IMR-90 (cell line): ENCODE data around the gene CAVIN2. TPM values are rescaled to one million over a fixed set of nuclear protein-coding genes. Genes with fewer than 3 reads are reported as not detected.
A peak's percentile ranks its signal among the peaks of the same experiment; 100 is the strongest.

ENCODE experiments used
- ATAC-seq: fragments of 200-7000 bp; cut with Tn5 transposase; 2 replicates; pipeline ENCODE4 v1.9.1; 2020; ENCODE audit warnings: low read depth, mild to moderate bottlenecking, moderate library complexity
- BruUV-seq: library from RNA; stranded (reverse); fragments of 400-500 nt; replicated peaks from 2 replicates; lab custom pipeline; 2021; lab: Mats Ljungman, UMichigan
- CTCF ChIA-PET: fragments of 300-600 bp; formaldehyde crosslinking; extraction: SDS; loops from one replicate; lab custom pipeline; 2021; ENCODE audit warnings: antibody characterized with exemption; lab: Yijun Ruan, JAX
- POLR2A ChIA-PET: fragments of 300-600 bp; sonication (Branson Sonifier 250); formaldehyde crosslinking; loops from one replicate; lab custom pipeline; 2022; ENCODE audit warnings: antibody characterized with exemption; ENCODE audit not compliant: unreplicated experiment; lab: Charles Lee
- DNase-seq: peaks from one replicate; pipeline ENCODE4 v3.0.0; 2013
- H2AFZ ChIP-seq: replicated peaks from 2 replicates; pipeline ENCODE3; 2013; ENCODE audit warnings: low read length, mild to moderate bottlenecking; ENCODE audit not compliant: poor library complexity
- H2AK5ac ChIP-seq: 2 replicates; pipeline ENCODE4 v1.6.1; 2013; ENCODE audit warnings: low read depth, low read length, inconsistent platforms
- H2AK9ac ChIP-seq: replicated peaks from 2 replicates; pipeline ENCODE3; 2013; ENCODE audit warnings: mild to moderate bottlenecking, low read depth, low read length, moderate library complexity; ENCODE audit not compliant: poor library complexity
- H2BK120ac ChIP-seq: 2 replicates; pipeline ENCODE4 v1.6.1; 2013; ENCODE audit warnings: low read depth, low read length, inconsistent platforms
- H2BK15ac ChIP-seq: 3 replicates; pipeline ENCODE4 v1.6.1; 2013; ENCODE audit warnings: low read depth, low read length, inconsistent platforms
- H2BK20ac ChIP-seq: 2 replicates; pipeline ENCODE4 v1.6.1; 2013; ENCODE audit warnings: low read depth, mild to moderate bottlenecking, inconsistent platforms, low read length, moderate library complexity
- H2BK5ac ChIP-seq: 2 replicates; pipeline ENCODE4 v1.6.1; 2013; ENCODE audit warnings: mild to moderate bottlenecking, low read depth, low read length, inconsistent platforms; ENCODE audit not compliant: poor library complexity, severe bottlenecking
- H3K14ac ChIP-seq: replicated peaks from 2 replicates; pipeline ENCODE4 v1.6.1; 2013; ENCODE audit warnings: low read depth, low read length, inconsistent platforms
- H3K18ac ChIP-seq: 2 replicates; pipeline ENCODE4 v1.6.1; 2013; ENCODE audit warnings: low read depth, low read length, control low read depth
- H3K23ac ChIP-seq: 2 replicates; pipeline ENCODE4 v1.6.1; 2013; ENCODE audit warnings: low read depth, low read length, inconsistent platforms
- H3K27ac ChIP-seq: 2 replicates; pipeline ENCODE4 v1.5.1; 2013; ENCODE audit warnings: mild to moderate bottlenecking, control low read depth, low read length; ENCODE audit not compliant: insufficient read depth
- H3K27me3 ChIP-seq: 2 replicates; pipeline ENCODE4 v1.6.1; 2013; ENCODE audit warnings: low read length; ENCODE audit not compliant: control insufficient read depth, insufficient read depth
- H3K36me3 ChIP-seq: 2 replicates; pipeline ENCODE4 v1.6.1; 2013; ENCODE audit warnings: low read length, mixed read lengths; ENCODE audit not compliant: control insufficient read depth, insufficient read depth
- H3K4ac ChIP-seq: 2 replicates; pipeline ENCODE4 v1.6.1; 2013; ENCODE audit warnings: low read depth, low read length, inconsistent platforms
- H3K4me1 ChIP-seq: 2 replicates; pipeline ENCODE4 v1.6.1; 2013; ENCODE audit warnings: low read length, mixed read lengths; ENCODE audit not compliant: control insufficient read depth, insufficient read depth
- H3K4me2 ChIP-seq: 2 replicates; pipeline ENCODE4 v1.6.1; 2013; ENCODE audit warnings: low read depth, mild to moderate bottlenecking, control low read depth, low read length, moderate library complexity
- H3K4me3 ChIP-seq: 2 replicates; pipeline ENCODE4 v1.5.1; 2013; ENCODE audit warnings: low read depth, mild to moderate bottlenecking, control low read depth, low read length, moderate library complexity; ENCODE audit not compliant: insufficient read depth
- H3K56ac ChIP-seq: 2 replicates; pipeline ENCODE4 v1.6.1; 2013; ENCODE audit warnings: low read length, inconsistent platforms; ENCODE audit not compliant: insufficient read depth; ENCODE audit errors: extremely low read depth
- H3K79me1 ChIP-seq, 2 experiments: 2 replicates each; pipeline ENCODE4 v1.6.1; 2013; ENCODE audit warnings: low read length in 2 of 2, inconsistent platforms in 1 of 2, low read depth in 1 of 2
- H3K9ac ChIP-seq: 2 replicates; pipeline ENCODE4 v1.6.1; 2013; ENCODE audit warnings: low read depth, low read length, control low read depth
- H3K9me1 ChIP-seq: 2 replicates; pipeline ENCODE4 v1.6.1; 2013; ENCODE audit warnings: low read length, inconsistent platforms; ENCODE audit not compliant: insufficient read depth
- H3K9me3 ChIP-seq: 2 replicates; pipeline ENCODE4 v1.6.1; 2013; ENCODE audit warnings: low read length; ENCODE audit not compliant: control insufficient read depth, insufficient read depth
- H4K20me1 ChIP-seq: 2 replicates; pipeline ENCODE4 v1.6.1; 2013; ENCODE audit warnings: low read length, inconsistent platforms; ENCODE audit not compliant: insufficient read depth
- H4K5ac ChIP-seq: 2 replicates; pipeline ENCODE4 v1.6.1; 2013; ENCODE audit warnings: mild to moderate bottlenecking, low read depth, low read length, control low read depth
- H4K8ac ChIP-seq, 2 experiments: 2 replicates each; pipeline ENCODE4 v1.6.1; 2013; ENCODE audit warnings: low read depth in 2 of 2, low read length in 2 of 2, control low read depth in 1 of 2, inconsistent platforms in 1 of 2
- H4K91ac ChIP-seq: 2 replicates; pipeline ENCODE4 v1.6.1; 2013; ENCODE audit warnings: low read depth, low read length, inconsistent platforms; ENCODE audit not compliant: insufficient read depth
- BHLHE40 ChIP-seq: fragments of 150-350 bp; IDR thresholded peaks from 2 replicates; pipeline ENCODE4 v1.6.1; 2016; ENCODE audit warnings: mild to moderate bottlenecking, low read depth, low read length
- CEBPB ChIP-seq: IDR thresholded peaks from 2 replicates; pipeline ENCODE4 v1.6.1; 2012; ENCODE audit warnings: low read depth, low read length, improper control_type of control experiment
- WGBS, 2 experiments: methylation state at CpG; one replicate each; pipeline versions ENCODE4 v1.1.5 to v1.1.7; 2013; ENCODE audit warnings: missing lambda C conversion rate in 2 of 2; ENCODE audit not compliant: insufficient read length in 1 of 2; ENCODE audit errors: extremely low coverage in 2 of 2; 5-methylcytosine and 5-hydroxymethylcytosine counted together
- dilution Hi-C: fragments of 300-500 bp; cut with HindIII; formaldehyde crosslinking; loops from one replicate; pipeline ENCODE4 v1.14.3; 2018; ENCODE audit warnings: low sequenced_read_pairs; ENCODE audit not compliant: unreplicated experiment
- in situ Hi-C: fragments of 300-500 bp; cut with MboI; formaldehyde crosslinking; loops from 3 replicates; pipeline ENCODE4 v1.14.3; 2019; ENCODE audit warnings: low sequenced_read_pairs, inconsistent platforms, mixed read lengths
- intact Hi-C: fragments of 100-400 bp; cut with micrococcal nuclease; formaldehyde crosslinking; loops from 2 replicates; pipeline ENCODE4 v1.10.0; 2022
- polyA plus RNA-seq, 3 experiments: library from polyadenylated mRNA; depleted of rRNA; stranded (reverse); fragments of >200 nt; gene quantifications; 2 replicates each; pipeline ENCODE4 v1.2.3, GENCODE V29; 2012; ENCODE audit warnings: low replicate concordance in 1 of 3
- total RNA-seq: library from RNA; depleted of rRNA; stranded (reverse); fragments of >200 nt; gene quantifications from 2 replicates; pipeline ENCODE4 v1.2.3, GENCODE V29; 2012

CAVIN2 gene
- total and polyA plus RNA-seq, 2 of the 4 experiments (the other 2 are of a cell fraction): 7.7 to 11.5 TPM

DNA sequence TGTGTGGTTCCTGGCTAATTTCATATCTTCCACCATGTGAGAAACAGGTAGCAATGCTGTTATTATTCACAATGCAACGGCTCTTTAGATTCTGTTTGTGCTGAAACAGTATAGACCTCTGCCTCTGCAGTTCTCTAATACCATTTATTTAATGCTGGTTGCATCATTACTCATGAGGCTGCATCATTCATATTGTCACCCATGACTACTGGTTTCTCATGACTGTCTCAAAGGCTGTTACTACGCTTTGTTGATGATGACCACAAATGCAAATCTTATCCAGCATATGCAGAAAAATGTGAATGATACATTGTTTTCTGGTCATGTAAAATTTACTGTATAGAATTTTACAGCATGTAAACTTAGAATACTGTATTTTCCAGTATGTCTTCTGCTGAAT lies 22.5 kb downstream of the CAVIN2 start:
- Histone ChIP-seq H3K27me3 (no peaks in the 10 kb centered on the region), H2BK5ac (no peak overlapping the region), H3K27ac (no peak overlapping the region), H3K9me3 (no peaks in the 10 kb centered on the region), H3K4me1 (no peaks in the 10 kb centered on the region), H4K91ac (no peak overlapping the region), H3K18ac (no peak overlapping the region), H2BK15ac (no peak overlapping the region), H2BK20ac (no peak overlapping the region), H3K14ac (no peak overlapping the region), H4K5ac (no peak overlapping the region), H3K36me3 (no peaks in the 10 kb centered on the region), H2AK5ac (no peak overlapping the region), H4K8ac (no peak overlapping the region), H2BK120ac (no peak overlapping the region), H2AFZ (no peak overlapping the region), H2AK9ac (no peak overlapping the region), H3K4ac (no peak overlapping the region), H3K79me1 (no peaks in the 10 kb centered on the region), H3K4me2 (no peak overlapping the region), H3K9me1 (no peaks in the 10 kb centered on the region), H3K23ac (no peak overlapping the region), H3K4me3 (no peak overlapping the region), H4K20me1 (no peaks in the 10 kb centered on the region), H3K9ac (no peak overlapping the region), H3K56ac (no peak overlapping the region)
- WGBS, 2 experiments: 83% methylated on average over 1 of the region's 2 CpGs; no CpG with 5 or more reads in 1 of the 2 experiments
- in situ Hi-C loops (no loop called here), intact Hi-C loops (no loop called here), dilution Hi-C loops (no loop called here)
- TF ChIP-seq CEBPB (peak; percentile 51; the same call in 1 of the 2 replicates), BHLHE40 (no peak)
- peak; percentile 21 for DNase-seq
- BruUV-seq: no TSS peak
- no peak for ATAC-seq
- ChIA-PET CTCF (no interaction called here), POLR2A (no interaction called here)
